Measurements from ENCODE around the gene KIFC3.
"Not testable (repeated sequence)": the region's sequence is repeated elsewhere in the genome, so short reads cannot be mapped to it uniquely, and the experiment has no call there.

KIFC3 gene

DNA sequence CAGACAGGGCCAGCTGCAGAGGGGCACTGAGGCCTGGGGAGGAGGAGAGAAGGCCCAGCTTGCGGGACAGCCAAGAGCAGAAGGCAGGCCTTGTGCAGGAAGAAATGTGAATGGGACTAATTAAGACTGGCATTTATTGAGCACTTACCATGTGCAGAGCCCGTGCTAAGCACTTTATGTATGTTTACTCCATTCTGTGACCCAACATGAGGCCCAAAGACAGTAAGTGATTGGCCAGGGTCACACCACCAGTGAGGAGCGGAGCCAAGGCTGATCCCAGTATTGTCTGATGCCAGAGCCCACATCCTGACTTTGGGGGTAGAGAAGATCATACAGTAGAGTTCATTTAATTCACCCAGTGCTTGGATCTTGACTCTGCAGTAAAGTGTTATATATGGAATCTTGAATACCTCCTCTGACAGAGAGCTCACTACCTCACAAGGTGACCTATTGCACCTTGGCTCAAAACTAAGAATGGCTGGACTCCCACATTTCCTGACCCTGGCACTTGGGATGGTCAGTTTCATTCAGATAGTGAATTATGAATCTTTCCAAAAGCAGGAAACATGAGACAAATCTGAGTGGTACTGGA, 53.1 kb downstream of the KIFC3 start:
- Histone ChIP-seq H3K23ac (ENCODE audit: low read length) (no peak overlapping the region), H4K5ac (ENCODE audit: low read length) (no peak overlapping the region), H3K9ac (ENCODE audit: low read length) (no peak overlapping the region), H3K56ac (ENCODE audit: low read length) (no peak overlapping the region), H3K4me1 (ENCODE audit: control insufficient read depth, low read depth, low read length) (no peaks in the 10 kb centered on the region), H2BK5ac (ENCODE audit: low read length) (no peak overlapping the region), H4K8ac (ENCODE audit: low read depth, low read length) (no peak overlapping the region), H2BK120ac (ENCODE audit: low read depth, low read length) (no peak overlapping the region), H3K36me3 (ENCODE audit: control insufficient read depth, insufficient read depth, low read length) (no peaks in the 10 kb centered on the region), H3K79me2 (ENCODE audit: control insufficient read depth, insufficient read depth, low read length) (no peaks in the 10 kb centered on the region), H3K27ac (ENCODE audit: low read depth, low read length) (no peak overlapping the region), H3K18ac (ENCODE audit: low read length) (no peak overlapping the region), H2AK5ac (ENCODE audit: low read length) (no peak overlapping the region), H3K4me3 (ENCODE audit: low read length) (no peak overlapping the region), H3K79me1 (ENCODE audit: low read length) (no peaks in the 10 kb centered on the region), H3K4ac (ENCODE audit: low read depth, low read length) (no peak overlapping the region), H3K27me3 (ENCODE audit: insufficient read depth, low read length, poor library complexity) (no peaks in the 10 kb centered on the region), H2BK15ac (replicated peaks; ENCODE audit: low read depth) (no peak overlapping the region), H3K4me2 (ENCODE audit: low read length) (no peak overlapping the region)
- no CpG with 5 or more reads among the region's 3 CpGs for WGBS (ENCODE audit: extremely low coverage, insufficient coverage, low lambda C conversion rate)
- no peak for DNase-seq

- Histone ChIP-seq H4K5ac (ENCODE audit: low read length) (no peak overlapping the region), H4K8ac (ENCODE audit: low read depth, low read length) (no peak overlapping the region), H3K79me2 (ENCODE audit: control insufficient read depth, insufficient read depth, low read length) (no peaks in the 10 kb centered on the region), H3K4me1 (ENCODE audit: control insufficient read depth, low read depth, low read length) (no peaks in the 10 kb centered on the region), H2BK120ac (ENCODE audit: low read depth, low read length) (no peak overlapping the region), H3K18ac (ENCODE audit: low read length) (no peak overlapping the region), H3K27me3 (ENCODE audit: insufficient read depth, low read length, poor library complexity) (no peaks in the 10 kb centered on the region), H2AK5ac (ENCODE audit: low read length) (no peak overlapping the region), H3K4me3 (ENCODE audit: low read length) (no peak overlapping the region), H3K23ac (ENCODE audit: low read length) (no peak overlapping the region), H3K56ac (ENCODE audit: low read length) (no peak overlapping the region), H3K4me2 (ENCODE audit: low read length) (no peak overlapping the region), H3K27ac (ENCODE audit: low read depth, low read length) (no peak overlapping the region), H2BK5ac (ENCODE audit: low read length) (no peak overlapping the region), H3K4ac (ENCODE audit: low read depth, low read length) (no peak overlapping the region), H2BK15ac (replicated peaks; ENCODE audit: low read depth) (no peak overlapping the region), H3K9ac (ENCODE audit: low read length) (no peak overlapping the region), H3K36me3 (ENCODE audit: control insufficient read depth, insufficient read depth, low read length) (no peaks in the 10 kb centered on the region), H3K79me1 (ENCODE audit: low read length) (no peaks in the 10 kb centered on the region)
- WGBS (ENCODE audit: extremely low coverage, insufficient coverage, low lambda C conversion rate): no CpG with 5 or more reads among the region's 11 CpGs
- DNase-seq: no peak
Measured at GRCh38 chr16:57748596-57748995, 53.7 kb downstream of the KIFC3 start.

- Histone ChIP-seq H3K4me1 (ENCODE audit: control insufficient read depth, low read depth, low read length) (no peaks in the 10 kb centered on the region), H2BK15ac (replicated peaks; ENCODE audit: low read depth) (no peak overlapping the region), H3K4me3 (ENCODE audit: low read length) (no peak overlapping the region), H3K4ac (ENCODE audit: low read depth, low read length) (no peak overlapping the region), H2BK120ac (ENCODE audit: low read depth, low read length) (no peak overlapping the region), H4K5ac (ENCODE audit: low read length) (no peak overlapping the region), H3K18ac (ENCODE audit: low read length) (no peak overlapping the region), H3K79me2 (ENCODE audit: control insufficient read depth, insufficient read depth, low read length) (no peaks in the 10 kb centered on the region), H3K36me3 (ENCODE audit: control insufficient read depth, insufficient read depth, low read length) (no peaks in the 10 kb centered on the region), H3K56ac (ENCODE audit: low read length) (no peak overlapping the region), H3K79me1 (ENCODE audit: low read length) (no peaks in the 10 kb centered on the region), H3K27ac (ENCODE audit: low read depth, low read length) (no peak overlapping the region), H2AK5ac (ENCODE audit: low read length) (no peak overlapping the region), H3K4me2 (ENCODE audit: low read length) (no peak overlapping the region), H2BK5ac (ENCODE audit: low read length) (no peak overlapping the region), H4K8ac (ENCODE audit: low read depth, low read length) (no peak overlapping the region), H3K23ac (ENCODE audit: low read length) (no peak overlapping the region), H3K9ac (ENCODE audit: low read length) (no peak overlapping the region), H3K27me3 (ENCODE audit: insufficient read depth, low read length, poor library complexity) (no peaks in the 10 kb centered on the region)
- no CpG with 5 or more reads among the region's 6 CpGs for WGBS (ENCODE audit: extremely low coverage, insufficient coverage, low lambda C conversion rate)
- DNase-seq: no peak
Measured at GRCh38 chr16:57747996-57748395, 54.3 kb downstream of the KIFC3 start.

GRCh38 chr16:57747496-57747895, 54.8 kb downstream of the KIFC3 start:
- H2AK5ac ChIP-seq (ENCODE audit: low read length): no peak overlapping the region
- H3K56ac ChIP-seq (ENCODE audit: low read length): no peak overlapping the region
- no peaks in the 10 kb centered on the region for H3K4me1 ChIP-seq (ENCODE audit: control insufficient read depth, low read depth, low read length)
- no CpG with 5 or more reads among the region's 12 CpGs for WGBS (ENCODE audit: extremely low coverage, insufficient coverage, low lambda C conversion rate)
- H2BK5ac ChIP-seq (ENCODE audit: low read length): no peak overlapping the region
- no peak overlapping the region for H3K27ac ChIP-seq (ENCODE audit: low read depth, low read length)
- no peak overlapping the region for H3K18ac ChIP-seq (ENCODE audit: low read length)
- H4K5ac ChIP-seq (ENCODE audit: low read length): no peak overlapping the region
- no peak overlapping the region for H2BK120ac ChIP-seq (ENCODE audit: low read depth, low read length)
- no peak overlapping the region for H3K23ac ChIP-seq (ENCODE audit: low read length)
- H3K36me3 ChIP-seq (ENCODE audit: control insufficient read depth, insufficient read depth, low read length): no peaks in the 10 kb centered on the region
- no peaks in the 10 kb centered on the region for H3K27me3 ChIP-seq (ENCODE audit: insufficient read depth, low read length, poor library complexity)
- no peak overlapping the region for H4K8ac ChIP-seq (ENCODE audit: low read depth, low read length)
- H3K9ac ChIP-seq (ENCODE audit: low read length): no peak overlapping the region
- H3K4me3 ChIP-seq (ENCODE audit: low read length): no peak overlapping the region
- no peak for DNase-seq
- no peaks in the 10 kb centered on the region for H3K79me2 ChIP-seq (ENCODE audit: control insufficient read depth, insufficient read depth, low read length)
- H3K4ac ChIP-seq (ENCODE audit: low read depth, low read length): no peak overlapping the region
- H2BK15ac ChIP-seq (replicated peaks; ENCODE audit: low read depth): no peak overlapping the region
- H3K79me1 ChIP-seq (ENCODE audit: low read length): no peaks in the 10 kb centered on the region
- no peak overlapping the region for H3K4me2 ChIP-seq (ENCODE audit: low read length)

DNA sequence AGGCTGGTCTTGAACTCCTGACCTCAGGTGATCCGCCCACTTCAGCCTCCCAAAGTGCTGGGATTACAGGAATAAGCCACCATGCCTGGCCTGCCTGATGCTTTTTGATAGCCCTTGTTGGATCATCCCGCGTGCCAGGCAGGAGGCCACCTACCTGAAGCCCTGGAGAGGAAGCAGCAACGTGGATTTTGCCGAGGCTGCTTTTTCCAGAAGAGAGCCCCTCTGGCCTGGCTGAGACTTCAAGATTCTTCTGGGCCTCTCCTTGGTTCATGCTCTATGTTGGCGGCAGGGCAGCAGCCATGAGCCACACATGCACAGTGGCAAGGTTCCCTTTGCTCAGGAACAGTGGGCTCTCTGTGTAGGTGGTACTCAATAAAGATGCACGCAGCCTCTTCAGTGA, 55.2 kb downstream of the KIFC3 start:
- Histone ChIP-seq H3K23ac (ENCODE audit: low read length) (no peak overlapping the region), H2BK120ac (ENCODE audit: low read depth, low read length) (no peak overlapping the region)

GRCh38 chr16:57746316-57746715, 56.0 kb downstream of the KIFC3 start:
- H3K79me1 ChIP-seq (ENCODE audit: low read length); DNase-seq; H2BK15ac ChIP-seq (replicated peaks; ENCODE audit: low read depth); H3K9ac ChIP-seq (ENCODE audit: low read length); H3K27me3 ChIP-seq (ENCODE audit: insufficient read depth, low read length, poor library complexity); H3K23ac ChIP-seq (ENCODE audit: low read length); H4K8ac ChIP-seq (ENCODE audit: low read depth, low read length); H3K4ac ChIP-seq (ENCODE audit: low read depth, low read length); H3K18ac ChIP-seq (ENCODE audit: low read length); H3K4me1 ChIP-seq (ENCODE audit: control insufficient read depth, low read depth, low read length); H3K36me3 ChIP-seq (ENCODE audit: control insufficient read depth, insufficient read depth, low read length); H2AK5ac ChIP-seq (ENCODE audit: low read length); H3K4me3 ChIP-seq (ENCODE audit: low read length); H2BK120ac ChIP-seq (ENCODE audit: low read depth, low read length); H3K4me2 ChIP-seq (ENCODE audit: low read length); H4K5ac ChIP-seq (ENCODE audit: low read length); H3K56ac ChIP-seq (ENCODE audit: low read length); H3K79me2 ChIP-seq (ENCODE audit: control insufficient read depth, insufficient read depth, low read length); H2BK5ac ChIP-seq (ENCODE audit: low read length); H3K27ac ChIP-seq (ENCODE audit: low read depth, low read length): not testable (repeated sequence)
- no CpG with 5 or more reads among the region's 7 CpGs for WGBS (ENCODE audit: extremely low coverage, insufficient coverage, low lambda C conversion rate)

More for the DNA sequence above, 55.2 kb downstream of the KIFC3 start:
- Histone ChIP-seq H4K5ac (ENCODE audit: low read length) (no peak overlapping the region), H3K79me2 (ENCODE audit: control insufficient read depth, insufficient read depth, low read length) (no peaks in the 10 kb centered on the region), H2AK5ac (ENCODE audit: low read length) (no peak overlapping the region), H3K4ac (ENCODE audit: low read depth, low read length) (no peak overlapping the region), H3K27me3 (ENCODE audit: insufficient read depth, low read length, poor library complexity) (no peaks in the 10 kb centered on the region), H3K56ac (ENCODE audit: low read length) (no peak overlapping the region), H3K4me2 (ENCODE audit: low read length) (no peak overlapping the region), H3K9ac (ENCODE audit: low read length) (no peak overlapping the region), H3K4me1 (ENCODE audit: control insufficient read depth, low read depth, low read length) (no peaks in the 10 kb centered on the region), H3K36me3 (ENCODE audit: control insufficient read depth, insufficient read depth, low read length) (no peaks in the 10 kb centered on the region), H4K8ac (ENCODE audit: low read depth, low read length) (no peak overlapping the region), H3K4me3 (ENCODE audit: low read length) (no peak overlapping the region), H3K18ac (ENCODE audit: low read length) (no peak overlapping the region), H2BK15ac (replicated peaks; ENCODE audit: low read depth) (no peak overlapping the region), H3K27ac (ENCODE audit: low read depth, low read length) (no peak overlapping the region), H3K79me1 (ENCODE audit: low read length) (no peaks in the 10 kb centered on the region), H2BK5ac (ENCODE audit: low read length) (no peak overlapping the region)
- WGBS (ENCODE audit: extremely low coverage, insufficient coverage, low lambda C conversion rate): no CpG with 5 or more reads among the region's 7 CpGs
- DNase-seq: no peak
